GM19351 (cell line): Measurements from ENCODE around the gene HAP1.
"Not testable (repeated sequence)": the region's sequence is repeated elsewhere in the genome, so short reads cannot be mapped to it uniquely, and the experiment has no call there.

Experiments
- ATAC-seq: cut with Tn5 transposase; IDR thresholded peaks from one replicate; pipeline ENCODE4 v1.9.1; 2021; ENCODE audit warnings: mild to moderate bottlenecking, moderate library complexity; ENCODE audit not compliant: unreplicated experiment

HAP1 gene

GRCh38 chr17:41728056-41728455, 6.4 kb downstream of the HAP1 start:
- no peak for ATAC-seq

- ATAC-seq: no peak
Measured at GRCh38 chr17:41725134-41725533, 9.3 kb downstream of the HAP1 start.

DNA sequence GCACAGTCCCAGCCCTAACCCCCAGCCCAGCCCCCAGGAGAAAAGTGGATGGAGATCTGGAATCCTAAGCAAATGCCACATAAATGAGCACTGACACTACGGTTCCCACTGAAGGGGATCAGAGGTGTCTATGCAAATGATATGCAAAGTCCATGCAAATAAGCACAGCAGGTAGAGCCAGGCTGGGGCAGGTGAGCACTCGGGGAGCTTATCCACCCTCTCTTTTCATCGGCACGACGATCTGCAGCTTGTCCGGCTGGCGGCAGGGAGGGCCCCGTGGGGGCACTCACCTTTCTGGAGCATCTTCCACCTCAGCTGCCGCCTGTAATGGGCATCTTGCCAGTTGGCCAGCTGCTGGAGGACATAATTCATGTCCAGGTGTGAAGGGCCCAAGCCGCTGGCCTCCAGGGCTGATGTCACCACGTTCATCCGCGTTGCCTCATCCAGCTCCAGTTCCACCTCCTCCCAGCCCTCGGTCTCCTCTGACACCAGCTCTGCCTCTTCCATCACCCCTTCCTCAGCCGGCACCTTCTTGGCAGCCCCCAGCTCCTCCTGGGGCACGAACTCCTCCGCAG, 9.9 kb downstream of the HAP1 start:
- ATAC-seq: no peak

DNA sequence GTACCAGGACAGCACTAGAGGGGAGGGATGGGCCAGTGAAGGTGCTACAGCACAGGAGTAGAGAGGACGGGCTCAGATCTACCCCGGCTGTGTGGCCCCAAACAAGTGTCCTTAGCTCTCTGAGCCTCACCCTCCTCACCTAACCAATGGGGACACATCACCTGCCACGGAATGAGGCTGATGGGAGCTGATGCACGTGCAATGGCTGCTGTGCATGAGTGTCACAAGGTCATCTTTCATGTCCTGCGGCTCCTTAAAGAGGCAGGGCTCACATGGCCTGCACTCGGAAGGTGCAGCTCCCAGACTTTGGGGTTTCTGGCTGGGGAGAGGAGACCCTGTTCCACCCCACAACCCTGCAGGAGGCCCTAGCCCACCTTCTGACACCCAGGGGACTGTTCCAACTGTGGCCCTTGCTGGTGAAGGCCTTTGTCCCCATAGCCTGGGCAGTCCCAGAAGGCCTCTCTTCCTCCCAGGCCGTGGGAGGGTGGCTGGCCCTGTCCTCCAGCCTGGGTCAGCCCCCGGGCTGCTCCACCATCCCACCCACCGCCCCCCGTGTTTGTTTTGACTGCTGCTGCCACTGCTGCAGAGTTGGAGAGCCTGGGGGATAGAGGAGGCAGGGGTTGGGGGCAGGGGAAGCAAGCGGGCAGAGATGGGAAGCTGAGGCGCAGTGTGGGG, 10.5 kb downstream of the HAP1 start:
- no peak for ATAC-seq

GRCh38 chr17:41722231-41722630, 12.2 kb downstream of the HAP1 start:
- ATAC-seq: no peak

DNA sequence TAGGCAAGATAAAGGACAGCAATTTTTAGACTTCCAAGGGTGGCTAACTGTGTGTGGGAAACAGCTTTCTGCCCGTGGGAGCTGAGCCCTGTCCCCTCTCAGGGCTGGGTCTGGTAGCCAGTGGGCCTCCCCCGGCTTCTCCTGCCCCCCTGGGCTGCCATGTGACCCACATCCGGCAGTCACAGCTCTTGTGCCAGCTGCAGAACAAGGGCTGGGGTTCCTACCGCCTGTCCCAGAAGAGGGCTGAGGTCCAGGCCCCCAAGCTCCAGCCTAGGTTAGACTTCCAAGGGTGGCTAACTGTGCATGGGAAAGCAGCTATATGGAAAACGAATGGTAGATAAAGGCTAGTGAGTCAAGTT, 16.2 kb downstream of the HAP1 start:
- ATAC-seq: no peak

DNA sequence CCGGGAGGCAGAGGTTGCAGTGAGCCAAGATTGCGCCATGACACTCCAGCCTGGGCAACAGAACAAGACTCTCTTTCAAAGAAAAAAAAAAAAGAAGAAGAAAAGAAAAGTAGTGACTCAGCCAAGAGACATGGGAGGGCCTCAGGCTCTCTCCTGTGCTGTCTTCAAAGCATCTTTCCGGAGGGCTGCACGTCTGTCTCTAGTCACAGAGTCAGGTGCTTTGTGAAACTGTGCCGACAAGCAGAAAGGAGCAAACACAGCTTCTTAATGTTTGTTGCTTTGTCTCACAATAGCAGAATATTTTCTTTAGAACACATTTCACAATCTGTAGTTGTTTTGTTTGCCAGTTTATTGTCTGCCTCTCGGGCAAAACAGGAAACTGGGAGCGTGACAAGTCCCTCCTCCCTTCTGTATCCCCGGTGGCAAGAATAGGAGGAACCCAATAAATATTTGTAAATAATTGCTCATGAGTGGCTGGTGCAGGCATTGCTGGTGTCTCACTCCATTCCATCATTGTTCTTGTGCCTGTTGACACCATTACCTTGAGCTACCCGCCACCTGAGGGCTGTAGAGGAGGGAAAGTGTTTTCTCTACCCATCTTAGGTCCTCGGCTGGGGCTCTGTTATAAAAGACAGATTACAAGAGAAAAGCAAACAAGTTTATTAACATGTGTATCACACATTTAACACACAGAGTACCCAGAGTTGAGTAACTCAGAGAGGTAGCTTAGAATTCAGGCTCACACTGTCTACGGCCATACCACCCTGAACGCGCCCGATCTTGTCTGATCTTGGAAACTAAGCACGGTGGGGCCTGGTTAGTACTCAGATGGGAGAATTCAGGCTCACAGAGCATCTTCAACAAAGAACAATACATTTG, 16.8 kb downstream of the HAP1 start:
- ATAC-seq: no peak

DNA sequence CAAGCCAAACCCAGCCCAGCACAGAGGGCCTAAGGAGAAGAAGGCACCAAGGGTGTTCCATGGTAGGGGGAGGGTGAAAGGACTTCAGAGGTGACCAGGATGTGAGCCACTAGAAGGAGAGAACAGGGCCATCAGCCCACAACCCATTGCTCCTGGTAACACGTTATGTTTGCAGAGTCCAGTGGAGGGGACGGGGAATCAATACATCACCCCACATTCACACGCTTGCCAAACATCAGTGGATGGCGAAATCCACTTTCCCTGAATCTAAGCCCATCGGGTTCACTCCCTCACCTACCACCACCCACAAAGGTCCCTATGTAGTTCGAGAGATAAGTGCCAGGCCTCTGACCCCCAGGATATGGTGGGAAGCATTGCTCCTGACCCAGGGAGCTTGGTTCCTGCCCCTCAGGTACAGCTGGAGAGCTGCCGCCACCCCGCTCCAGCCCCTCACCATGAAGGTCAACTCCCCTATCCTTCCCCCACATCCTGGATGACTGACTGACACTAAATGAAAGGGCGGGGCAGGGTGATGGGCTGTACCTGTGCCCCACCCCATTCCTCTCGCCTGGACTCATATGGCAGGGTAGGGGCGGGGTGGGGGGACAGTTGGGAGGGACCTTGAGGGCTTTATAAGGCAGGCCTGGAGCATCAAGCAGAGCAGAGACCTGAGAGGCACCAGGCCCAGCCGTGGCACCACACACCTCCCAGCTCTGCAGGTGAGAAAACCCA, 22.6 kb downstream of the HAP1 start, which contains the start of gene GAST:
Gene GAST (plus strand): TSS at position 663 of the 732 bp plus-strand sequence. CDS start 3,106 bp downstream, outside the sequence.
- no peak for ATAC-seq

- no peak for ATAC-seq
Measured at GRCh38 chr17:41710472-41711090, 23.9 kb downstream of the HAP1 start.

DNA sequence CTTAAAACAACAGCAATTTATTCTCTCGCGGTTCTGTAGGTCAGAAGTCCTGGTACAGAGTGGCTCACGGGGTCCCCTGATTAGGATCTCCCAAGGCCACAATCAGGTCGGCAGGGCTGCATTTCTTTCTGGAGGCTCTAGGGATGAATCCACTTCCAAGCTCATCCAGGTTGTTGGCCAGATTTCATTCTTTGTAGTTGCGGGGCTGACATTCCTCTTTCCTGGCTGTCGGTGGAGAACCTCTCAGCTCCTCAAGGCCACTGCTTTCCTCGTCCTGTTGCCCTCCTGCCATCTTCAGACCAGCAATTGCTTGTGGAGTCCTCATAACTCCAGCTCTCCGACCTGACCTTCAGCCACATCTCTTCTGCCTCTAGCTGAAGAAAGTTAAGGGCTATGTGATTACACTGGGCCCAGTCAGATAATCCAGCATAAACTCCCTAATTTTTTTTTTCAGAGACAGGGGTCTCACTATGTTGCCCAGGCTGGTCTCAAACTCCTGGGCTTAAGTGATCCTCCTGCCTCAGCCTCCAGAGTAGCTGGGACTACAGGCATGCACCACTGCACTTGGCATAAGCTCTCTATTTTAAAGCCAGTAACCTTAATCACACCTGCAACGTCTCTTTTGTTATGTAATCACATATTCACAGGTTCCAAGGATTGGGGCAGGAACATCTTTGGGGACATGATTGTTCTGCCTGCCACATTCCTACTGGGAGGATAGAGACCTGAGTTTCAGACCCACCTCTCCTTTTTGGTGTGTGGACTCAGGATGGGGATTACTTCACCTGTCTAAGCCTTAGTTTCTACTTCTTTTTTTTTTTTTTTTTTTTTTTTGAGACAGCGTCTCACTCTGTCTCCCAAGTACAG, 26.4 kb downstream of the HAP1 start:
- ATAC-seq: no peak

DNA sequence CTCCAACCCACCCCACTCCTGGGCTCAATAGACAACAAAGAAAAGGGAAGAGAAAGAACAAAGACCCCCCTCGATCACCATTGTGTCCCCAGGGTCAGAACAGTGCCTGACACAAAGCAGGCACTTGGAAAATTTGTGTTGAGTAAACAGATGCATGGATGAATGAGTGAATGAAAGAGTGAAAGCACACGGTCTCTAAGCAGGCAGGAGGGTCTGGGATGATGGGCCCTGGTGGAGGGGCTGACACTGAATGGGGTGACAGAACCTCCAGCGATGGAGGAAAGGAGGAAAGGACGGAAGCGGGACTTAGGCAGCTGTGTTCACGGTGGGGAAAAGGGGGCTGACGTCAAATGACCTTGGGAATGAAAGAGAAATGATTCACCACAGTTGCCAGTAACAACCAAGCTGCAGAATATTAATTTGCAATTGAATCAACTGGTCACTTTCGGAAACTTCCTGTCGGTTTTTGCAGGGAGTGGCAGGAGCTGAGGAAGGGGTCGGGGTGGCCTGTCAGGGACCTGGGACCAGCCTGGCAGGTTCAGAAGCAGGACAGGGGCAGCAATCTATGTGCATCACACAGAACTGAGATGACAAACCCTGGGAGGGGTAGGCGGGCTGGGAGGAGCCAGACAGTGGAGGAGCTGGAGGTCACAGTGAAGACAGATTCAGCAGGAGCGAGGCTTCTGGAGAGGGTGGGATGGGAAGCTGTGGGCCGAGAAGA, 29.0 kb downstream of the HAP1 start:
- ATAC-seq: no peak

DNA sequence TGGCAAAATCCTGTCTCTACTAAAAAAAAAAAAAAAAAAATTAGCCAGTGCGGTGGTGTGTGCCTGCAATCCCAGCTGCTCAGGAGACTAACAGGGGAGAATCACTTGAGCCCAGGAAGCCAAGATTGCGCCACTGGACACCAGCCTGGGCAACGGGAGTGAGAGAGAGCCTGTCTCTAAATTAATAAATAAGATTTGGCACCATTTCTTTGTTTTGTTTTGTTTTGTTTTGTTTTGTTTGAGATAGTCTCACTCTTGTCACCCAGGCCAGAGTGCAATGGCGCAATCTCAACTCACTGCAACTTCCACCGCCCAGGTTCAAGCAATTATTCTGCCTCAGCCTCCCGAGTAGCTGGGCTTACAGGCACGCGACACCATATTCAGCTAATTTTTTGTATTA, 31.7 kb downstream of the HAP1 start:
- ATAC-seq: no peak

- ATAC-seq: not testable (repeated sequence)
Measured at GRCh38 chr17:41700843-41701242, 33.6 kb downstream of the HAP1 start.

DNA sequence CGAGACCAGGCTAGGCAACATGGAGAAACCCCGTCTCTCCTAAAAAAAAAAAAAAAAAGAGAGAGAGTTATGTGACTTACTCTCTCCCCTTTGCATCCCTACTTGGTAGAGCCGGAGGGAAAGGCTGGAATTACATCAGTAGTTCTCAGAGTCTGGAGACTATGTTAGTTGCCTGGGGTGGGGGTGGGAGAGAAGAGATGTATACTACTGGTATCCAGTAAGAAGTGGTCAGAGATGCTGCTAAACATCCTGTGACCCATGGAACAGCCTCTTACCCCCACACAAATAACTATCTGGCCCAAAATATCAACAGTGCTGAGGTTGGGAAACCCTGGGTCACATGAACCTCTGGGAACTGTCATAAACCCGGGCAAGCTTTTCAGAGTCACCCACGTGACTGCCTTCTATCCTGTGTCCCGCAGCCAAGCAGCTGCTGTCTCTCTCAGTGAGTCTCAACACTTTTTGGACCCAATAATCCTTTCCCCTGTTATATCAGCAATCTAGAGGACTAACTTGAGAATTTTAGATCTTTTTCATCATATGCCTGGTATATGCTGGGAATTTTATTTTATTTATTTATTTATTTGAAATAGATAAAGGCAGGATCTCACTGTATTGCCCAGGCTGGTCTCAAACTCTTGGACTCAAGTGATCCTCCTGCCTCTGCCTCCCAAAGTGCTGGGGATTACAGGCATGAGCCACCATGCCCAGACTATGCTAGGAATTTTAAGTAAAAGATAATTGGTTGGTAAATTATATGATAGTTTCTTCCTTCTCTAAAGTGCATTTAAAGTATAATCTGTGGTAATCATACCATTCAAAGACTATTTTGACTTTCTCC, 37.1 kb downstream of the HAP1 start:
- no peak for ATAC-seq

GRCh38 chr17:41695954-41696757, 38.3 kb downstream of the HAP1 start:
- no peak for ATAC-seq

- no peak for ATAC-seq
Measured at GRCh38 chr17:41695134-41695661, 39.2 kb downstream of the HAP1 start.
